ENCODE measurements around the gene SQSTM1.
"Not testable (repeated sequence)": the region's sequence is repeated elsewhere in the genome, so short reads cannot be mapped to it uniquely, and the experiment has no call there.

Gene SQSTM1

DNA sequence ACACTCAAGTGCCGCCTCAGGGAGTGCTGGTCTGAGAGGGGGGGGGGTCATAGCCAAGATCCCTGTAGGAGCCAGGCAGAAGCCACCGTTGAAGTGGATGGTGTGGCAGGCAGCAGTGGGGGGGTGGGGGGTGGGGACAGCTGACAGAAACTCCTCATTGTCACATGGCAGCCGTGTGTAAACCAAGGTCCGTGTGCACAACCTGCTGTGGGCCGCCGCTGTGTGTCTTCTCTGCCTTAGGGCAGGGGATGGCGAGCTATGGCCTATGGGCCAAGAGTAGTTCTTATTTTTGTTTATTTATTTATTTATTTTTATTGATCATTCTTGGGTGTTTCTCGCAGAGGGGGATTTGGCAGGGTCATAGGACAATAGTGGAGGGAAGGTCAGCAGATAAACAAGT, 13.4 kb downstream of the SQSTM1 start:
- no peak for DNase-seq (ENCODE audit: low spot score)
- peak overlapping the region in 1 of 2 donors; percentile 16 for H3K27ac ChIP-seq
- H3K4me3 ChIP-seq: no peak overlapping the region
- TF ChIP-seq, protein P1, sequence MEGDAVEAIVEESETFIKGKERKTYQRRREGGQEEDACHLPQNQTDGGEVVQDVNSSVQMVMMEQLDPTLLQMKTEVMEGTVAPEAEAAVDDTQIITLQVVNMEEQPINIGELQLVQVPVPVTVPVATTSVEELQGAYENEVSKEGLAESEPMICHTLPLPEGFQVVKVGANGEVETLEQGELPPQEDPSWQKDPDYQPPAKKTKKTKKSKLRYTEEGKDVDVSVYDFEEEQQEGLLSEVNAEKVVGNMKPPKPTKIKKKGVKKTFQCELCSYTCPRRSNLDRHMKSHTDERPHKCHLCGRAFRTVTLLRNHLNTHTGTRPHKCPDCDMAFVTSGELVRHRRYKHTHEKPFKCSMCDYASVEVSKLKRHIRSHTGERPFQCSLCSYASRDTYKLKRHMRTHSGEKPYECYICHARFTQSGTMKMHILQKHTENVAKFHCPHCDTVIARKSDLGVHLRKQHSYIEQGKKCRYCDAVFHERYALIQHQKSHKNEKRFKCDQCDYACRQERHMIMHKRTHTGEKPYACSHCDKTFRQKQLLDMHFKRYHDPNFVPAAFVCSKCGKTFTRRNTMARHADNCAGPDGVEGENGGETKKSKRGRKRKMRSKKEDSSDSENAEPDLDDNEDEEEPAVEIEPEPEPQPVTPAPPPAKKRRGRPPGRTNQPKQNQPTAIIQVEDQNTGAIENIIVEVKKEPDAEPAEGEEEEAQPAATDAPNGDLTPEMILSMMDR (IDR thresholded peaks at IDR 0.05): no peak

DNA sequence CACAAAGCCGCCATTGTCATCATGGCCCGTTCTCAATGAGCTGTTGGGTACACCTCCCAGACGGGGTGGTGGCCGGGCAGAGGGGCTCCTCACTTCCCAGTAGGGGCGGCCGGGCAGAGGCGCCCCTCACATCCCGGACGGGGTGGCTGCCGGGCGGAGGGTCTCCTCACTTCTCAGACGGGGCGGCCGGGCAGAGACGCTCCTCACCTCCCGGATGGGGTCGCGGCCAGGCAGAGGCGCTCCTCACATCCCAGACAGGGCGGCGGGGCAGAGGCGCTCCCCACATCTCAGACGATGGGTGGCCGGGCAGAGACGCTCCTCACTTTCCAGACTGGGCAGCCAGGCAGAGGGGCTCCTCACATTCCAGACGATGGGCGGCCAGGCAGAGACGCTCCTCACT, 14.2 kb downstream of the SQSTM1 start:
- DNase-seq (ENCODE audit: low spot score); H3K4me3 ChIP-seq: not testable (repeated sequence)

DNA sequence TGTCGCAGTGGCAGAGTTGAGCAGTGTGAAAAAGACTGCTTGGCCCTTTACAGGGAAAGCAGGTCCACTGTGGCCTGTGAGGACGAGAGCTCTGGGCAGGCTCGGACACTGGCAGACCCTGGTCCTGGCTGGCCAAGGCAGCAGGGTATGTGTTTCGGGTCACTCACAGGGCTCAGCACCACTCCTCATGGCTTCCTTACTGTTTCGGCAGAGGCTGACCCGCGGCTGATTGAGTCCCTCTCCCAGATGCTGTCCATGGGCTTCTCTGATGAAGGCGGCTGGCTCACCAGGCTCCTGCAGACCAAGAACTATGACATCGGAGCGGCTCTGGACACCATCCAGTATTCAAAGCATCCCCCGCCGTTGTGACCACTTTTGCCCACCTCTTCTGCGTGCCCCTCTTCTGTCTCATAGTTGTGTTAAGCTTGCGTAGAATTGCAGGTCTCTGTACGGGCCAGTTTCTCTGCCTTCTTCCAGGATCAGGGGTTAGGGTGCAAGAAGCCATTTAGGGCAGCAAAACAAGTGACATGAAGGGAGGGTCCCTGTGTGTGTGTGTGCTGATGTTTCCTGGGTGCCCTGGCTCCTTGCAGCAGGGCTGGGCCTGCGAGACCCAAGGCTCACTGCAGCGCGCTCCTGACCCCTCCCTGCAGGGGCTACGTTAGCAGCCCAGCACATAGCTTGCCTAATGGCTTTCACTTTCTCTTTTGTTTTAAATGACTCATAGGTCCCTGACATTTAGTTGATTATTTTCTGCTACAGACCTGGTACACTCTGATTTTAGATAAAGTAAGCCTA, 15.7 kb downstream of the SQSTM1 start:
- TF ChIP-seq, protein P1 (IDR thresholded peaks at IDR 0.05): no peak
- H3K4me3 ChIP-seq: no peak overlapping the region
- no peak for DNase-seq (ENCODE audit: low spot score)
- no peak overlapping the region for H3K27ac ChIP-seq

More for the DNA sequence above, 14.2 kb downstream of the SQSTM1 start:
- not testable (repeated sequence) for H3K27ac ChIP-seq

DNA sequence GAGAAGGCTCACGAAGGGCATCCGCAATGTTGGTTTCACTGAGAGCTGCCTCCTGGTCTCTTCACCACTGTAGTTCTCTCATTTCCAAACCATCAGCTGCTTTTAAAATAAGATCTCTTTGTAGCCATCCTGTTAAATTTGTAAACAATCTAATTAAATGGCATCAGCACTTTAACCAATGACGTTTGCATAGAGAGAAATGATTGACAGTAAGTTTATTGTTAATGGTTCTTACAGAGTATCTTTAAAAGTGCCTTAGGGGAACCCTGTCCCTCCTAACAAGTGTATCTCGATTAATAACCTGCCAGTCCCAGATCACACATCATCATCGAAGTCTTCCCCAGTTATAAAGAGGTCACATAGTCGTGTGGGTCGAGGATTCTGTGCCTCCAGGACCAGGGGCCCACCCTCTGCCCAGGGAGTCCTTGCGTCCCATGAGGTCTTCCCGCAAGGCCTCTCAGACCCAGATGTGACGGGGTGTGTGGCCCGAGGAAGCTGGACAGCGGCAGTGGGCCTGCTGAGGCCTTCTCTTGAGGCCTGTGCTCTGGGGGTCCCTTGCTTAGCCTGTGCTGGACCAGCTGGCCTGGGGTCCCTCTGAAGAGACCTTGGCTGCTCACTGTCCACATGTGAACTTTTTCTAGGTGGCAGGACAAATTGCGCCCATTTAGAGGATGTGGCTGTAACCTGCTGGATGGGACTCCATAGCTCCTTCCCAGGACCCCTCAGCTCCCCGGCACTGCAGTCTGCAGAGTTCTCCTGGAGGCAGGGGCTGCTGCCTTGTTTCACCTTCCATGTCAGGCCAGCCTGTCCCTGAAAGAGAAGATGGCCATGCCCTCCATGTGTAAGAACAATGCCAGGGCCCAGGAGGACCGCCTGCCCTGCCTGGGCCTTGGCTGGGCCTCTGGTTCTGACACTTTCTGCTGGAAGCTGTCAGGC, 16.6 kb downstream of the SQSTM1 start:
- Histone ChIP-seq H3K27ac (no peak overlapping the region), H3K4me3 (no peak overlapping the region)
- DNase-seq (ENCODE audit: low spot score): no peak
- TF ChIP-seq, protein P1 (IDR thresholded peaks at IDR 0.05): no peak

DNA sequence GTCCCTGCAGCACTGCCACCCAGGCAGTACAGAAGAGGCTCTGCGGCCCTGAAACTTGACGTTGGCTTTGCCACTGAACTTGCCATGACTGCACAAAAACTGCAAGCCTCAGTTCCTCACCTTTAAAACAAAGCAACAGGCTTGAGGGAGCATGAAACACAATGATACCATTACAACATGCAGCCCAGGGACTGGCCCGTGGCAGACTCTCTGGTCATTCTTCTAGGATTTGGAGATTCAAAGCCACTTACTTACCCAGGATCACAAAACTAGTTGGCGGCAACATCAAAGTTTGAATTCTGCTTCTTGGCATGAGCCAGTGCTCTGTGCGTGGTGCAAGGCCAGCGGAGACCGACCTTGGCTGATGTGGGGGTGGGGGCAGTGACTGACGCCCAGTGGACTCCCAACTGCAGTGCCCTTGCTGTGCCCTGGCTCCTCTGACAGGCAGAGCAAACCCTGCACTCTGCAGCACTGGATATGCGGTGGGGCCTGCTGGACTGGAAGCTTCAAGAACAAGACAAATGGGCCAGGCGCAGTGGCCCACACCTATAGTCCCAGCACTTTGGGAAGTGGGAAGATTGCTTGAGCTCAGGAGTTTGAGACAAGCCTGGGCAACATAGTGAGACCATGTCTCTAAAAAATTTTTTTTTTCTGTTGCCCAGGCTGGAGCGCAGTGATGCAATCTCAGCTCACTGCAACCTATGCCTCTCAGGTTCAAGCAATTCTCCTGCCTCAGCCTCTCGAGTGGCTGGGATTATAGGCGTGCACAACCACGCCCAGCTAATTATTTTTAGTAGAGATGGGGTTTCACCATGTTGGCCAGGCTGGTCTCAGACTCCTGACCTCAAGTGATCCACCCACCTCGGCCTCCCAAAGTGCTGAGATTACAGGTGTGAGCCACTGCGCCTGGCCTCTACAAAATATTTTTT, 18.9 kb downstream of the SQSTM1 start:
- Histone ChIP-seq H3K4me3 (no peak overlapping the region), H3K27ac (no peak overlapping the region)
- no peak for DNase-seq (ENCODE audit: low spot score)
- TF ChIP-seq, protein P1 (IDR thresholded peaks at IDR 0.05): no peak

DNA sequence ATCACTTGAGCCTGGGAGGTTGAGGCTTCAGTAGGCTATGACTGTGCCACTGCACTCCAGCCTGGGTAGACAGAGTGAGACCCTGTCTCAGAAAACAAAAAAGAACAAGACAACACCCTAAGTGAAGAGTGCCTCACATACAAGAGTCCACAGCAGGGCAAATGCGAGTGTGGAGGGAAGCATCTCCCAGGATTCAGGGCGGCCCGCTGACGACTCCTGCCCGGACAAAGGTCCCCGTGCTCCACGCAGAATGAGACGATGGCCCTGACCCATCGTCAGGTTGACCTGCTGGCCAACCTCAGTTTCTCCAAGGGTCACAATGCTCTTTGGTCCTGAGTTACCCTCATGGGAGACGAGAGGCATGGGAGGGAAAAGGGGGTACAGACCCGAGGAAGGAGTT, 19.6 kb downstream of the SQSTM1 start:
- no peak overlapping the region for H3K27ac ChIP-seq
- no peak overlapping the region for H3K4me3 ChIP-seq
- no peak for DNase-seq (ENCODE audit: low spot score)
- TF ChIP-seq, protein P1 (IDR thresholded peaks at IDR 0.05): no peak

DNA sequence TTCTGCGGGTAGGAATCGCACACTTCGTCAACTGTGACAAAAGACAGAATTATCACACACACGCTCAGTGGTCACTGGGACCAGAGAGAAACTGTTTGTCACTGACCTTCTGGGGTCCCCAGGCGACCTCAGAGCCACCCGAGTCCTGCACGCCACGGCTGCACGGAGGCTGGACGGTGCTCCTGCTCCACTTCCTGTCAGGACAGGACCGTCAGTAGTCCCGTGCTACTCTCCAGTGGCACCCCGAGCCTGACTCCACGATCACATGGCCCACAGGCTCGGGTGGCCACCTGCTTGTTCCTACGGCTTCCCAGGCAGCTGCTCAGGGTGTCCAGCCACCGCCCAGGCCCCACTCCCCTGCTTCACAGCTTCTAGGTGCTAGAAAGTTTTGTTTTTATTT, 20.1 kb downstream of the SQSTM1 start:
- Histone ChIP-seq H3K27ac (no peak overlapping the region), H3K4me3 (no peak overlapping the region)
- DNase-seq (ENCODE audit: low spot score): no peak

More for the DNA sequence above, 20.1 kb downstream of the SQSTM1 start:
- TF ChIP-seq, protein P1 (IDR thresholded peaks at IDR 0.05): no peak
